Caco-2 (cell line): ENCODE results near the gene CLK2. TPM values are rescaled to one million over a fixed set of nuclear protein-coding genes. Genes with fewer than 3 reads are reported as not detected.
"Not testable (repeated sequence)": the region's sequence is repeated elsewhere in the genome, so short reads cannot be mapped to it uniquely, and the experiment has no call there.

ENCODE experiments used
- BruUV-seq: library from RNA; stranded (reverse); fragments of 400-500 nt; replicated peaks from 2 replicates; lab custom pipeline; 2021; lab: Mats Ljungman, UMichigan
- CTCF ChIA-PET: fragments of 300-600 bp; sonication (Branson Sonifier 250); formaldehyde crosslinking; loops from one replicate; lab custom pipeline; 2022; ENCODE audit warnings: antibody characterized with exemption; lab: Charles Lee
- POLR2A ChIA-PET: fragments of 300-600 bp; sonication (Branson Sonifier 250); formaldehyde crosslinking; loops from one replicate; lab custom pipeline; 2022; ENCODE audit warnings: antibody characterized with exemption; lab: Charles Lee
- DNase-seq, 2 experiments: peaks; one replicate each; pipeline versions ENCODE4 v3.0.0 to v3.0.0-alpha.2; 2020 to 2022
- H3K27me3 ChIP-seq: replicated peaks from 2 replicates; pipeline ENCODE4 v1.6.0; 2011; ENCODE audit warnings: low read length; ENCODE audit not compliant: control insufficient read depth, insufficient read depth
- H3K36me3 ChIP-seq: 2 replicates; pipeline ENCODE4 v1.5.1; 2011; ENCODE audit warnings: low read length; ENCODE audit not compliant: control insufficient read depth, insufficient read depth
- H3K4me1 ChIP-seq: fragments of 250-450 bp; sonication (Bioruptor Pico); 2 replicates; pipeline ENCODE4 v1.5.1; 2020; ENCODE audit warnings: mild to moderate bottlenecking
- H3K4me3 ChIP-seq: 2 replicates; pipeline ENCODE4 v1.5.1; 2011; ENCODE audit warnings: low read depth, mild to moderate bottlenecking, control low read depth, low read length
- H3K9me3 ChIP-seq: fragments of 250-450 bp; sonication (Bioruptor Pico); 2 replicates; pipeline ENCODE4 v1.5.1; 2020; ENCODE audit warnings: mild to moderate bottlenecking, moderate library complexity
- H3K27ac Mint-ChIP-seq: one replicate; pipeline ENCODE4 v1.8.0; 2022; ENCODE audit warnings: mixed read lengths; ENCODE audit not compliant: unreplicated experiment
- H3K27me3 Mint-ChIP-seq: one replicate; pipeline ENCODE4 v1.8.0; 2022; ENCODE audit warnings: mixed read lengths; ENCODE audit not compliant: insufficient read depth, unreplicated experiment
- H3K36me3 Mint-ChIP-seq: one replicate; pipeline ENCODE4 v1.8.0; 2022; ENCODE audit warnings: mild to moderate bottlenecking, mixed read lengths; ENCODE audit not compliant: insufficient read depth, unreplicated experiment
- H3K4me1 Mint-ChIP-seq: one replicate; pipeline ENCODE4 v1.8.0; 2022; ENCODE audit warnings: low read depth, mixed read lengths; ENCODE audit not compliant: unreplicated experiment
- H3K4me3 Mint-ChIP-seq: one replicate; pipeline ENCODE4 v1.8.0; 2022; ENCODE audit warnings: mild to moderate bottlenecking, moderate library complexity, mixed read lengths; ENCODE audit not compliant: unreplicated experiment
- H3K9me3 Mint-ChIP-seq: one replicate; pipeline ENCODE4 v1.8.0; 2022; ENCODE audit warnings: mixed read lengths; ENCODE audit not compliant: unreplicated experiment
- intact Hi-C: fragments of 100-400 bp; cut with micrococcal nuclease; formaldehyde crosslinking; loops from one replicate; pipeline ENCODE4 v1.10.0; 2022; ENCODE audit not compliant: unreplicated experiment
- total RNA-seq: library from RNA; stranded (reverse); gene quantifications from 2 replicates; pipeline ENCODE4 v1.2.3, GENCODE V29; 2022
- TF ChIP-seq, protein P1 (sequence below), 2 experiments: fragments of 200-600 bp in 1 of 2; IDR thresholded peaks; 1 replicate in 1 of 2; 2 replicates in 1 of 2; pipeline versions ENCODE4 v1.5.1 to v1.8.0; 2011 to 2022; ENCODE audit warnings: antibody characterized with exemption in 1 of 2, control low read depth in 1 of 2, inconsistent platforms in 1 of 2, low read depth in 1 of 2, low read length in 1 of 2, mild to moderate bottlenecking in 1 of 2, moderate library complexity in 1 of 2; ENCODE audit not compliant: insufficient read depth in 1 of 2, severe bottlenecking in 1 of 2, unreplicated experiment in 1 of 2

Gene CLK2
- total RNA-seq, 1 experiment from 2014 or later, result 57.5 TPM

DNA sequence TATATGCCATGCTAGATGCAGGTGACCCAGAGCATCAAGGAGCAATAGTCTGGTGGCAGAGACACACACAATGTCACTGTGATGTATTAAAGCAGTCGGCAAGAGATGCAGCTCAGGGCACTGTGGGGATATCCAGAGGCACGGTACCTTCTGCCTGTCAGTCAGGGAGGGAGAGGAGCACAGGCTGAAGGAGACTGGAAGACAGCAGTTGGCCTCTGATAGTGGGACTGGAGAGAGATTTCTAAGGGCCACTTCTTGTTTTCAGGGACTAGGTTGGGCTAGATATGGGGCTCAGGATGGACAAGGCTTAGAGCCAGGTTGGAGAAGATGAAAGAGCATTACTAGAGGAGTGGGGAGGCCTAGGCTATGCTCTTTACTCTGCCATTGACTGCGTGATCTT is 42.0 kb downstream of the CLK2 start:
- peaks cover 14% of the 10 kb centered on the region for H3K36me3 Mint-ChIP-seq
- H3K27me3 ChIP-seq, H3K27ac Mint-ChIP-seq, H3K9me3 ChIP-seq, POLR2A ChIA-PET, BruUV-seq, H3K9me3 Mint-ChIP-seq, H3K4me3 ChIP-seq, H3K4me3 Mint-ChIP-seq, H3K4me1 ChIP-seq, intact Hi-C loops, H3K27me3 Mint-ChIP-seq, DNase-seq, H3K36me3 ChIP-seq, H3K4me1 Mint-ChIP-seq: not testable (repeated sequence)
- CTCF ChIA-PET, result interaction anchor here (0.9 kb wide), 1 partner anchor 38 kb away, joined by 11 read pairs; no protein-coding TSS in a partner anchor

DNA sequence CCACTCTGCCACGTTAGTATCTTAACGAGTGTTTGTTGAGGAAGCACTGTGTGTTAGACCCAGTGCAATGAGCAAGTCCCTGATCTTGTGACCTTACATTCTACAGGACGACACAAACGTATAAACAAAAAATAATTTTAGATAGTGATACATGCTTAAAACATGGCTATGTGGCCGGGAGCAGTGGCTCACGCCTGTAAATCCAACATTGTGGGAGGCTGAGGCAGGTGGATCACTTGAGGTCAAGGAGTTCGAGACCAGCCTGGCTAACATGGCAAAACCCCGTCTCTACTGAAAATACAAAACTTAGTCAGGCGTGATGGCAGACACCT is 45.2 kb downstream of the CLK2 start:
- H3K4me3 ChIP-seq, result peak overlapping the region; percentile 43
- DNase-seq, result no peak
- peak overlapping the region; percentile 80 for H3K27ac Mint-ChIP-seq
- H3K4me1 ChIP-seq, result peaks cover 22% of the 10 kb centered on the region
- CTCF ChIA-PET, result interaction anchor here (1.5 to 2.5 kb wide), 2 partner anchors 19 to 21 kb away, joined by 5 to 10 read pairs; partner anchors contain the start of gene THBS3
- peaks cover 15% of the 10 kb centered on the region for H3K36me3 Mint-ChIP-seq
- peak overlapping the region; percentile 81 for H3K4me3 Mint-ChIP-seq
- no peaks in the 10 kb centered on the region for H3K27me3 Mint-ChIP-seq
- POLR2A ChIA-PET, result interaction anchor here (2.0 kb wide), 1 partner anchor 19 kb away, joined by 10 read pairs; the partner anchor contains the start of gene MTX1
- TSS peak; percentile 94 for BruUV-seq
- no peaks in the 10 kb centered on the region for H3K27me3 ChIP-seq
- intact Hi-C loops, result loop anchor here (5.0 kb wide), 1 partner anchor 36 kb away; no protein-coding TSS in a partner anchor
- TF ChIP-seq, protein P1, sequence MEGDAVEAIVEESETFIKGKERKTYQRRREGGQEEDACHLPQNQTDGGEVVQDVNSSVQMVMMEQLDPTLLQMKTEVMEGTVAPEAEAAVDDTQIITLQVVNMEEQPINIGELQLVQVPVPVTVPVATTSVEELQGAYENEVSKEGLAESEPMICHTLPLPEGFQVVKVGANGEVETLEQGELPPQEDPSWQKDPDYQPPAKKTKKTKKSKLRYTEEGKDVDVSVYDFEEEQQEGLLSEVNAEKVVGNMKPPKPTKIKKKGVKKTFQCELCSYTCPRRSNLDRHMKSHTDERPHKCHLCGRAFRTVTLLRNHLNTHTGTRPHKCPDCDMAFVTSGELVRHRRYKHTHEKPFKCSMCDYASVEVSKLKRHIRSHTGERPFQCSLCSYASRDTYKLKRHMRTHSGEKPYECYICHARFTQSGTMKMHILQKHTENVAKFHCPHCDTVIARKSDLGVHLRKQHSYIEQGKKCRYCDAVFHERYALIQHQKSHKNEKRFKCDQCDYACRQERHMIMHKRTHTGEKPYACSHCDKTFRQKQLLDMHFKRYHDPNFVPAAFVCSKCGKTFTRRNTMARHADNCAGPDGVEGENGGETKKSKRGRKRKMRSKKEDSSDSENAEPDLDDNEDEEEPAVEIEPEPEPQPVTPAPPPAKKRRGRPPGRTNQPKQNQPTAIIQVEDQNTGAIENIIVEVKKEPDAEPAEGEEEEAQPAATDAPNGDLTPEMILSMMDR (IDR thresholded peaks at IDR 0.05; ENCODE audit: insufficient read depth in 1 of 2, low read depth in 1 of 2, low read length in 1 of 2, severe bottlenecking in 1 of 2, unreplicated experiment in 1 of 2), result no peak
- H3K4me1 Mint-ChIP-seq, result peaks cover 25% of the 10 kb centered on the region
- H3K9me3 ChIP-seq, result no peaks in the 10 kb centered on the region
- no peaks in the 10 kb centered on the region for H3K9me3 Mint-ChIP-seq
- no peaks in the 10 kb centered on the region; the same call in 1 of the 2 replicates for H3K36me3 ChIP-seq

DNA sequence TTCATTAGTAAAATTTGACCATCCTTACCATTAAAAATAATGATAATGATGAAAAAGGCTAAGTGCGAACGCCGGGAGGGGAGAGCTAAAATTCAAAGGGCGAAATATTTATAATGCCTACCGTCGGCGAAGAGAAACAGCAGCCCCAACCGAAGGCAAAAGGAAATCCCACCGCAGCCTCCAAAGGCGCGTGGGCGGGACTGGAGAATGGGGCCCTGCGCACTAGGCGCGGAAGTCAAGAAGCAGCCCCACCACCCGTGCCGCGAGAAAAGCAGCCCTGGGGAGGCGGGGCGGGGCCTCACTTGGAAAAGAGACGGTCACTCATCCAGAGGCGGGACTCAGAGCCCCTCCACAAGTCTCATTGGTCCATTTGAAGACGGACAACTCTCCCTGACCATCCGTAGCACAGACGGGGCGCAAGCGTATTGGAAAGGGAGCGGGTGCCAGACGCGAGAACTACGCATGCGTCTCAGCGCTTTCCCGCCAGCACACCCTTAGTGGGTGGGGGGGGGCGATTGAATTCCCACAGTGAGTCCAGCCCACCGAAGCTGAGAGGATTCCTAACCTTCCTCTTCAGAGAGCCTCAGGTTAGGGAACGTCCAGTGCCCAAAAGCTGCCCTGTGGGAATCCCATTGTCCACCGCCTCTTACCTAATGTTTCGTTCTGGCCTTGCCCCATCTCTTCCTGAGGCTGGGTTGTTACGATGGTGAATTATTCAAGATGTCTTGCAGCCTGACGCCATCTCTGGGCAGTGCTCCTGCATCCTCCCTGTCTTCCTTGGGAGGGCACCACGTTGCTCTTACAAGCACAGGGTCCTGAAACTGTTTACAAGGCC is 45.8 kb downstream of the CLK2 start:
- H3K4me3 Mint-ChIP-seq, result peak overlapping the region; percentile 81
- H3K4me1 Mint-ChIP-seq, result peaks cover 25% of the 10 kb centered on the region
- intact Hi-C loops, result loop anchor here (1.0 to 5.0 kb wide), 2 partner anchors 17 to 35 kb away; no protein-coding TSS in a partner anchor
- TF ChIP-seq, protein P1 (IDR thresholded peaks at IDR 0.05; ENCODE audit: insufficient read depth in 1 of 2, low read depth in 1 of 2, low read length in 1 of 2, severe bottlenecking in 1 of 2, unreplicated experiment in 1 of 2), result no peak
- peak overlapping the region; percentile 80 for H3K27ac Mint-ChIP-seq
- DNase-seq, result peak; percentile 99
- ChIA-PET CTCF (interaction anchor here (0.7 to 2.5 kb wide), 7 partner anchors 18 to 136 kb away, joined by 3 to 10 read pairs (median 5); partner anchors contain the start of genes KRTCAP2 and THBS3), POLR2A (interaction anchor here (0.6 to 2.0 kb wide), 2 partner anchors 18 to 508 kb away, joined by 4 to 10 read pairs; partner anchors contain the start of gene MTX1)
- Histone ChIP-seq H3K36me3 (no peaks in the 10 kb centered on the region; the same call in 1 of the 2 replicates), H3K27me3 (no peaks in the 10 kb centered on the region), H3K9me3 (no peaks in the 10 kb centered on the region), H3K4me3 (peak overlapping the region; percentile 62), H3K4me1 (peaks cover 22% of the 10 kb centered on the region)
- H3K36me3 Mint-ChIP-seq, result peaks cover 20% of the 10 kb centered on the region
- no peaks in the 10 kb centered on the region for H3K9me3 Mint-ChIP-seq
- no peaks in the 10 kb centered on the region for H3K27me3 Mint-ChIP-seq
- no TSS peak for BruUV-seq
